BLaER1 treated with 17β-estradiol and CSF1 and Interleukin-3, amounts not matched to agents 10 nM and 100 nM (cell line): ENCODE results near the gene TMED1.

ENCODE experiments used
- H3K27ac ChIP-seq, 11 experiments: shearing (Covaris generic); formaldehyde crosslinking; 2 replicates each; pipeline ENCODE4 v1.8.1; 2022
- H3K27me3 ChIP-seq, 11 experiments: shearing (Covaris generic); formaldehyde crosslinking; 2 replicates each; pipeline ENCODE4 v1.8.1; 2022
- H3K36me3 ChIP-seq, 11 experiments: shearing (Covaris generic); formaldehyde crosslinking; 2 replicates each; pipeline ENCODE4 v1.8.1; 2022
- H3K4me1 ChIP-seq, 10 experiments: shearing (Covaris generic); formaldehyde crosslinking; 2 replicates each; pipeline ENCODE4 v1.8.1; 2022
- H3K4me2 ChIP-seq, 11 experiments: shearing (Covaris generic); formaldehyde crosslinking; 2 replicates each; pipeline ENCODE4 v1.8.1; 2022
- H3K4me3 ChIP-seq, 10 experiments: shearing (Covaris generic); formaldehyde crosslinking; 2 replicates each; pipeline ENCODE4 v1.8.1; 2022
- H3K9ac ChIP-seq, 11 experiments: shearing (Covaris generic); formaldehyde crosslinking; 2 replicates each; pipeline ENCODE4 v1.8.1; 2022
- H3K9me3 ChIP-seq, 11 experiments: shearing (Covaris generic); formaldehyde crosslinking; replicated peaks in 1 of 11; 2 replicates each; pipeline ENCODE4 v1.8.1; 2022
- H4K20me1 ChIP-seq, 11 experiments: shearing (Covaris generic); formaldehyde crosslinking; 2 replicates each; pipeline ENCODE4 v1.8.1; 2022
- Cebpa-rat ChIP-seq, 11 experiments: shearing (Covaris generic); IDR thresholded peaks; 2 replicates each; pipeline ENCODE4 v1.8.1; 2022

TMED1 gene

DNA sequence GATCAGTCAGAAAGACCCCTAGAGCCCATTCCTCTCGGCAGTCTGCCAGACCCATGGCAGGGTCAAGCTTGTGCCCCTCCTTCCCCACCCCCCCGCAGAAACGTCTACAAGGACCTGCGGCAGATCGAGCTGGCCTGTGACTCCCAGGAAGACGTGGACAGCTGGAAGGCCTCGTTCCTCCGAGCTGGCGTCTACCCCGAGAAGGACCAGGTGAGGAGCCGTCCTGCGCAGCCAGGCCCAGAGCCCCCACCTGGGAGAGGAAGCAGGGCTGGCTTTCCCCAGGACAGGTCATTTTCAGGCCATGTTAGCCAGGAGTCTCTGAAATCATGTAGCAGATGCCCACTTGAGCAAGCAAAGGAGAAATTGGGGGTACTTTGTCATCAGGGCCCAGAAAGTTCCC lies 12.3 kb downstream of the TMED1 start:
- no peak overlapping the region for H3K4me3 ChIP-seq
- H3K4me1 ChIP-seq = peaks cover 11 to 30% (median 22%) of the 10 kb centered on the region in 10 experiments
- TF ChIP-seq Cebpa-rat (IDR thresholded peaks at IDR 0.05) = no peak
- H3K9ac ChIP-seq = no peak overlapping the region
- H3K9me3 ChIP-seq = no peaks in the 10 kb centered on the region
- peaks cover 98 to 100% (median 100%) of the 10 kb centered on the region in 11 experiments for H3K36me3 ChIP-seq
- H3K27me3 ChIP-seq = no peaks in the 10 kb centered on the region
- H3K27ac ChIP-seq = no peak overlapping the region
- H4K20me1 ChIP-seq = peaks cover 0 to 83% (median 48%) of the 10 kb centered on the region in 11 experiments; a peak in 17 of 22 replicates
- no peak overlapping the region for H3K4me2 ChIP-seq

DNA sequence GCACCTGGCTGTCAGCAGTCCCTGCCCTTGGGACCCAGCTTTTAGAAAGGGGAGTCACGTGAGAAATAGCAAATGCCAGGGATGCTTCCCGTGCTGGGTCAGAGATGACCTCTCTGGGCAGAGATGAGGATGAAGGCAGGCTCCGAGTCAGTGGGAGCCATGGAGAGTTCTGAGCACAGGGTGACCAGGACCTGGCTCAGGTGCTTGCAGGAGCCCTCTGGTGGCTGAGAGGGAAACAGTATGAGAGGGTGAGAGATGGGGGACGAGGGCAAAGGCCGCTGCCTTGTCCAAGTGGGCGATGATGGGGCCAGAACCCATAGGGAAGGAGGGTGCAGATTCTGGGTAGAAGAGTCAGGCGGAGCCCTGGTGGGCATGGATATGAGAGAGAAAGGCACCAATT lies 15.8 kb downstream of the TMED1 start:
- Histone ChIP-seq H3K27me3 (no peaks in the 10 kb centered on the region), H4K20me1 (peaks cover 8 to 87% (median 53%) of the 10 kb centered on the region in 11 experiments; a peak in 18 of 22 replicates), H3K36me3 (peaks cover 94 to 100% (median 100%) of the 10 kb centered on the region in 11 experiments), H3K9me3 (no peaks in the 10 kb centered on the region), H3K4me1 (peaks cover 0 to 14% (median 8%) of the 10 kb centered on the region in 10 experiments; a peak in 12 of 20 replicates), H3K4me2 (no peak overlapping the region), H3K27ac (no peak overlapping the region), H3K9ac (no peak overlapping the region; a peak in 1 of 22 replicates), H3K4me3 (no peak overlapping the region)
- no peak for TF ChIP-seq Cebpa-rat (IDR thresholded peaks at IDR 0.05)

DNA sequence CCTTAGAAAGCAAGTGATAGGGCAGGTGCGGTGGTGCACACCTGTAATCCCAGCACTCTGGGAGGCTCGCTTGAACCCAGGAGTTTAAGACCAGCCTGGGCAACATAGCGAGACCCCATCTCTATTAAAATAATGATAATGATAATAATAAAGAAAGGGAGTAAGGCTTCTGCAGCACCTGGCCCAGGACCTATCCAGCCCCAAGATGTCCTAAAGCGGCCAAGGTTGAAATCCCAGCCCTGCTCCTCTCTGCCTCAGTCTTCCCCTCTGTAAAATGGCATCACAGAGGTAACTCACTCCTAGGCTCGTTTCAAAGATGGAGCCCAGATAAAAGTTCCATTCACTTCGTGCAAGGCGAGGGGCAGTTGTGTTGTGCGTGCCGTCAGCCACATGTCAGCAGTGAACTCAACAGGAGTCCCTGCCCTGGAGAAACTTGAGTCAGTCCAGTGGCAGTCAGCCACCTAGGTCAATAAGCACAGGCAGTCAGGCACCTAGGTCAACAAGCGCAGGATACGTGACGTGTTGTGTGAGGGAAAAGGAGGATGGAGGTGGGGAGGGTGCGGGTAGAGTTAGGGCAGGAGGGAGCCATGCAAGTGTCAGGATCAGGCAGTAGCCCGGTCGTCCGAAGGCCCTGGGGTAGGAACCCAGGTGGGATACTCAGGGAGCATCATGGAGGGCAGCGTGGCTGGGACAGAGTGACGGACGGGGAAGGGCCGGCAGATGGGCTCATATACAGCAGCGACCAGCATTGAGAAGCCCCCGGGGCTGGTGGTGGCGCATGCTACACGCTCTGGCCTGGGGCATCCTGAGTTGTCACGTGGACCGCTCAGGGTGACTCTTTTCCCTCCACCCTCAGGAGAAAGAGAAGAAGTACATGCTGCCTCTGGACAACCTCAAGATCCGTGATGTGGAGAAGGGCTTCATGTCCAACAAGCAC lies 16.6 kb downstream of the TMED1 start:
- H3K4me2 ChIP-seq = no peak overlapping the region
- peak overlapping the region in 2 of 11 experiments; percentile 22 to 30; a peak in 1 of 22 replicates for H3K27ac ChIP-seq
- peaks cover 92 to 100% (median 100%) of the 10 kb centered on the region in 11 experiments for H3K36me3 ChIP-seq
- no peak overlapping the region for H3K9ac ChIP-seq
- no peak for TF ChIP-seq Cebpa-rat (IDR thresholded peaks at IDR 0.05)
- H3K4me3 ChIP-seq = no peak overlapping the region
- H3K9me3 ChIP-seq = no peaks in the 10 kb centered on the region
- peaks cover 8 to 87% (median 54%) of the 10 kb centered on the region in 11 experiments; a peak in 18 of 22 replicates for H4K20me1 ChIP-seq
- no peaks in the 10 kb centered on the region for H3K27me3 ChIP-seq
- peaks cover 0 to 13% (median 7%) of the 10 kb centered on the region in 10 experiments; a peak in 10 of 20 replicates for H3K4me1 ChIP-seq

GRCh38 chr19:10818301-10819123 lies 17.5 kb downstream of the TMED1 start:
- no peak overlapping the region for H3K9ac ChIP-seq
- peaks cover 0 to 21% (median 7%) of the 10 kb centered on the region in 10 experiments; a peak in 15 of 20 replicates for H3K4me1 ChIP-seq
- H3K4me2 ChIP-seq = no peak overlapping the region
- peak overlapping the region in 3 of 11 experiments; percentile 5 to 30 (median 22); a peak in 1 of 22 replicates for H3K27ac ChIP-seq
- H3K27me3 ChIP-seq = no peaks in the 10 kb centered on the region
- peaks cover 92 to 100% (median 100%) of the 10 kb centered on the region in 11 experiments for H3K36me3 ChIP-seq
- TF ChIP-seq Cebpa-rat (IDR thresholded peaks at IDR 0.05) = no peak
- no peak overlapping the region for H3K4me3 ChIP-seq
- H3K9me3 ChIP-seq = no peaks in the 10 kb centered on the region
- H4K20me1 ChIP-seq = peaks cover 8 to 79% (median 52%) of the 10 kb centered on the region in 11 experiments; a peak in 17 of 22 replicates

DNA sequence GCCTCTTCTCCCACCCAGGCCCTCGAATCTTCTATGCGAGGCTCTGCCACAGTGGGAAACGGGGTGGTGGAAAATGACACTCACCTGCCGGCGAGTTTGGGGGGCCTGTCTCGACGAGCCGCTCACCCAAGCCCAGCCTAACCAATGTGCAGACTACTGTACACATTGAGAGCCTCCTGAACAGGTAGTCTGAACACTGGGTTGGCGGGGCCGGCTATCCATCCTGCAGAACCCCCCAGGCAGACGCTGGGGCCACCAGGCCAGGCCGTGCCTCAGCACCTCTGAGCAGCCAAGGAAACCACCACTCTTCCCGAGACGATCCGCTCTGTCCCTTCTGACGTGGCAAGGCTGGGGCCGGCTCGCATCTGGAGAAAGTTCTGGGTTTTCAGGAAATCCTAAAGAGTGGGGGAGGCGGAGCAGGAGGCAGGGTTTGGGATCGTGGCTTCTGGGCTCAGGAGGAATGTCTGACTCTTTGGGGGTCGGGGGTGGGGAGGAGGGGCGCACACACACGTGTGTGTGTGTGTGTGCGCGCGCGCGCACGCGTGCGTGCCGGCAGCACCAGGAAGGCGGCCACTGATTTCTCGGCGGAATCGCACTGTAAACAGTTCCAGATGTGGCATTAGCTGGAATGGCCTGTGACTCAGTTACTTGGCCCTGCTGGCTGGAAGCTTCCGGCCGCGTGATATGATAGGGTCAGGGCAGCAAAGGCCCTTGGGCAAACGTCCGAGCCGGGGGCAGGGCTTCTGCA lies 18.5 kb downstream of the TMED1 start:
- Histone ChIP-seq H3K4me2 (no peak overlapping the region), H3K4me3 (no peak overlapping the region), H3K27ac (peak overlapping the region in 4 of 11 experiments; percentile 23 to 80 (median 43); a peak in 1 of 22 replicates), H3K4me1 (peaks cover 0 to 31% (median 16%) of the 10 kb centered on the region in 10 experiments; a peak in 17 of 20 replicates), H4K20me1 (peaks cover 8 to 82% (median 54%) of the 10 kb centered on the region in 11 experiments; a peak in 17 of 22 replicates), H3K36me3 (peaks cover 86 to 100% (median 98%) of the 10 kb centered on the region in 11 experiments), H3K9ac (0 out of 22 replicates have a peak overlapping the region, but pooled peaks of 1 of the 11 experiments have one; percentile 19), H3K9me3 (no peaks in the 10 kb centered on the region), H3K27me3 (no peaks in the 10 kb centered on the region)
- no peak for TF ChIP-seq Cebpa-rat (IDR thresholded peaks at IDR 0.05)

- Histone ChIP-seq H3K9me3 (no peaks in the 10 kb centered on the region), H3K4me3 (no peak overlapping the region), H4K20me1 (peaks cover 8 to 86% (median 58%) of the 10 kb centered on the region in 11 experiments; a peak in 17 of 22 replicates), H3K27ac (peak overlapping the region in 4 of 11 experiments; percentile 23 to 80 (median 43); a peak in 9 of 22 replicates), H3K4me1 (peaks cover 0 to 39% (median 24%) of the 10 kb centered on the region in 10 experiments; a peak in 17 of 20 replicates), H3K36me3 (peaks cover 85 to 100% (median 98%) of the 10 kb centered on the region in 11 experiments), H3K4me2 (no peak overlapping the region), H3K27me3 (no peaks in the 10 kb centered on the region), H3K9ac (peak overlapping the region in 2 of 11 experiments; percentile 11 to 19; a peak in 1 of 22 replicates)
- TF ChIP-seq Cebpa-rat (IDR thresholded peaks at IDR 0.05) = no peak
Observed at GRCh38 chr19:10816691-10817090, 19.3 kb downstream of the TMED1 start.

GRCh38 chr19:10815969-10816644 lies 19.9 kb downstream of the TMED1 start:
- Histone ChIP-seq H3K9me3 (no peaks in the 10 kb centered on the region), H3K4me2 (no peak overlapping the region), H3K27ac (peak overlapping the region in 6 of 11 experiments; percentile 5 to 80 (median 42); a peak in 10 of 22 replicates), H3K9ac (peak overlapping the region in 3 of 11 experiments; percentile 11 to 19 (median 16); a peak in 2 of 22 replicates), H3K4me1 (peaks cover 0 to 45% (median 29%) of the 10 kb centered on the region in 10 experiments; a peak in 17 of 20 replicates), H3K4me3 (no peak overlapping the region), H4K20me1 (peaks cover 8 to 86% (median 61%) of the 10 kb centered on the region in 11 experiments; a peak in 17 of 22 replicates), H3K27me3 (no peaks in the 10 kb centered on the region), H3K36me3 (peaks cover 85 to 100% (median 98%) of the 10 kb centered on the region in 11 experiments)
- no peak for TF ChIP-seq Cebpa-rat (IDR thresholded peaks at IDR 0.05)
